Activated naive CD4-positive, alpha-beta T cell (primary cell): ENCODE data around the gene SRPRB.

Experiments used
- DNase-seq, 4 experiments: peaks; one replicate each; lab custom pipeline; 2025; lab: John Stamatoyannopoulos, UW

The SRPRB gene

GRCh38 chr3:133868758-133869475 lies 63.3 kb downstream of the SRPRB start:
- no peak for DNase-seq

GRCh38 chr3:133869586-133869985 lies 64.0 kb downstream of the SRPRB start:
- DNase-seq = no peak

- no peak for DNase-seq
Measured at GRCh38 chr3:133870822-133871221, 65.2 kb downstream of the SRPRB start.
